ENCODE data around the gene MET. TPM values are rescaled to one million over a fixed set of nuclear protein-coding genes. Genes with fewer than 3 reads are reported as not detected.
"Not testable (repeated sequence)": the region's sequence is repeated elsewhere in the genome, so short reads cannot be mapped to it uniquely, and the experiment has no call there.

MET gene
- polyA plus RNA-seq, 2 of the 4 experiments (the other 2 are of a cell fraction): 72.3 to 165 TPM

- CTCF ChIA-PET: interaction anchor here (0.7 to 5.7 kb wide), 34 partner anchors 7 to 630 kb away, joined by 3 to 79 read pairs (median 4); partner anchors contain the start of gene MET
- H3K4me2 ChIP-seq: peak overlapping the region; percentile 68
- peak overlapping the region; percentile 67 to 68 for H3K27ac ChIP-seq
- WGBS (ENCODE audit: missing lambda C conversion rate): 25% methylated on average over 6 of the region's 6 CpGs
- no peak overlapping the region for H3K4me3 ChIP-seq
- ATAC-seq: peak; percentile 46 to 57; a peak in 5 of 6 replicates
- DNase-seq (ENCODE audit: low read depth in 1 of 2, low spot score in 1 of 2): peak in 1 of 2 experiments; percentile 64
- H3K4me1 ChIP-seq: peaks cover 70% of the 10 kb centered on the region
- FAIRE-seq: no peak
- TF ChIP-seq HEYL (CRISPR knock-in tag; IDR thresholded peaks at IDR 0.05) (no peak), HDAC2 (IDR thresholded peaks at IDR 0.05) (no peak), MYC (IDR thresholded peaks at IDR 0.05; ENCODE audit: borderline replicate concordance, low read length) (no peak), CBX2 (IDR thresholded peaks at IDR 0.05; ENCODE audit: borderline replicate concordance, low read depth) (no peak), SREBF2 (IDR thresholded peaks at IDR 0.05) (no peak), JUNB (IDR thresholded peaks at IDR 0.05) (0 out of 2 replicates have a peak, but pooled peaks have one; percentile 22), EP300 (IDR thresholded peaks at IDR 0.05) (peak in 1 of 2 experiments; percentile 37; a peak in 1 of 5 replicates), HOXA7 (CRISPR knock-in tag; IDR thresholded peaks at IDR 0.05) (no peak), CTCF (IDR thresholded peaks at IDR 0.05) (no peak), CEBPB (IDR thresholded peaks at IDR 0.05) (peak; percentile 35 to 64; a peak in 2 of 4 replicates), NR3C1 (IDR thresholded peaks at IDR 0.05) (no peak), PHF8 (IDR thresholded peaks at IDR 0.05; ENCODE audit: borderline replicate concordance, low read depth) (no peak), POLR2AphosphoS2 (conservative IDR thresholded peaks at IDR 0.05; ENCODE audit: low read length) (no peak), GATA3 (IDR thresholded peaks at IDR 0.05; ENCODE audit: borderline replicate concordance) (peak; percentile 74; the same call in 1 of the 2 replicates), RARB (CRISPR knock-in tag; IDR thresholded peaks at IDR 0.05) (0 out of 2 replicates have a peak, but pooled peaks have one; percentile 40)
- H3K9me3 ChIP-seq: no peaks in the 10 kb centered on the region
- POLR2A ChIA-PET: interaction anchor here (1.0 kb wide), 1 partner anchor 139 kb away, joined by 3 read pairs; the partner anchor contains the start of gene MET
These were observed 138.5 kb downstream of the MET start for GRCh38 chr7:116810267-116811116.

GRCh38 chr7:116811768-116812167 lies 139.8 kb downstream of the MET start:
- peak overlapping the region; percentile 67 to 68; a peak in 4 of 6 replicates for H3K27ac ChIP-seq
- POLR2A ChIA-PET: no interaction called here
- no peak for ATAC-seq
- CTCF ChIA-PET: interaction anchor here (2.6 to 5.7 kb wide), 2 partner anchors 14 to 220 kb away, joined by 11 to 79 read pairs; no protein-coding TSS in a partner anchor
- no peak overlapping the region for H3K4me2 ChIP-seq
- H3K4me3 ChIP-seq: no peak overlapping the region
- TF ChIP-seq ESRRA (IDR thresholded peaks at IDR 0.05; ENCODE audit: borderline replicate concordance, low read length): no peak
- no peak for TF ChIP-seq KDM5A (IDR thresholded peaks at IDR 0.05)
- TF ChIP-seq NPAS2 (CRISPR knock-in tag; IDR thresholded peaks at IDR 0.05; ENCODE audit: borderline replicate concordance): no peak
- no peak for TF ChIP-seq RFX5 (IDR thresholded peaks at IDR 0.05)
- no peak for TF ChIP-seq FOSB (CRISPR knock-in tag; IDR thresholded peaks at IDR 0.05)
- TF ChIP-seq PHF8 (IDR thresholded peaks at IDR 0.05; ENCODE audit: borderline replicate concordance, low read depth): no peak
- TF ChIP-seq FOXS1 (CRISPR knock-in tag; IDR thresholded peaks at IDR 0.05): no peak
- TF ChIP-seq HDAC2 (IDR thresholded peaks at IDR 0.05): no peak
- TF ChIP-seq EP300 (IDR thresholded peaks at IDR 0.05): no peak
- peaks cover 57% of the 10 kb centered on the region for H3K4me1 ChIP-seq
- 94% methylated on average over 3 of the region's 3 CpGs for WGBS (ENCODE audit: missing lambda C conversion rate)
- DNase-seq (ENCODE audit: low read depth in 1 of 2, low spot score in 1 of 2): no peak
- FAIRE-seq: no peak
- H3K9me3 ChIP-seq: no peaks in the 10 kb centered on the region

- DNase-seq (ENCODE audit: low read depth in 1 of 2, low spot score in 1 of 2) (peak in 1 of 2 experiments; percentile 40), FAIRE-seq (no peak), ATAC-seq (no peak)
- POLR2A ChIA-PET: no interaction called here
- TF ChIP-seq MYC (IDR thresholded peaks at IDR 0.05; ENCODE audit: borderline replicate concordance, low read length): no peak
- TF ChIP-seq SMC3 (IDR thresholded peaks at IDR 0.05): no peak
- TF ChIP-seq KDM5A (IDR thresholded peaks at IDR 0.05): no peak
- no peak for TF ChIP-seq RARB (CRISPR knock-in tag; IDR thresholded peaks at IDR 0.05)
- TF ChIP-seq BHLHE40 (IDR thresholded peaks at IDR 0.05; ENCODE audit: low read depth, low read length): no peak
- no peak for TF ChIP-seq CEBPB (IDR thresholded peaks at IDR 0.05)
- no peak for TF ChIP-seq BCL3 (IDR thresholded peaks at IDR 0.05)
- TF ChIP-seq PHF8 (IDR thresholded peaks at IDR 0.05; ENCODE audit: borderline replicate concordance, low read depth): no peak
- TF ChIP-seq E2F6 (IDR thresholded peaks at IDR 0.05; ENCODE audit: borderline replicate concordance, low read depth): no peak
- TF ChIP-seq HOXB13 (CRISPR knock-in tag; IDR thresholded peaks at IDR 0.05; ENCODE audit: low read depth): no peak
- CTCF ChIA-PET: interaction anchor here (1.2 to 2.1 kb wide), 5 partner anchors 141 to 286 kb away, joined by 3 to 10 read pairs (median 6); partner anchors contain the start of gene MET
- H3K4me2 ChIP-seq: peak overlapping the region; percentile 41
- no peak overlapping the region for H3K4me3 ChIP-seq
- peak overlapping the region; percentile 56 to 76 for H3K27ac ChIP-seq
- H3K9me3 ChIP-seq: no peaks in the 10 kb centered on the region
- peaks cover 57% of the 10 kb centered on the region for H3K4me1 ChIP-seq
- WGBS (ENCODE audit: missing lambda C conversion rate): 12% methylated on average over 2 of the region's 2 CpGs
These were observed 140.9 kb downstream of the MET start for GRCh38 chr7:116812860-116813259.

GRCh38 chr7:116813371-116813770 lies 141.4 kb downstream of the MET start:
- POLR2A ChIA-PET, FAIRE-seq: not testable (repeated sequence)

More at GRCh38 chr7:116813371-116813770, 141.4 kb downstream of the MET start:
- H3K9me3 ChIP-seq; H3K4me3 ChIP-seq; ATAC-seq; DNase-seq (ENCODE audit: low read depth in 1 of 2, low spot score in 1 of 2): not testable (repeated sequence)
- 89% methylated on average over 3 of the region's 3 CpGs for WGBS (ENCODE audit: missing lambda C conversion rate)
- CTCF ChIA-PET: interaction anchor here (1.2 to 2.1 kb wide), 6 partner anchors 141 to 287 kb away, joined by 3 to 10 read pairs (median 6); partner anchors contain the start of gene MET
- Histone ChIP-seq H3K4me2 (peak overlapping the region; percentile 41), H3K27ac (peak overlapping the region; percentile 56 to 76; a peak in 5 of 6 replicates), H3K4me1 (peaks cover 53% of the 10 kb centered on the region)

Data from A549 (cell line).